K562 (cell line): ENCODE data around the gene DOCK7. TPM values are rescaled to one million over a fixed set of nuclear protein-coding genes. Genes with fewer than 3 reads are reported as not detected.

Source experiments
- ATAC-seq: fragments of 200-7000 bp; cut with Tn5 transposase; 3 replicates; pipeline ENCODE4 v1.9.1; 2020; ENCODE audit warnings: moderate library complexity
- BruUV-seq: library from RNA; stranded (reverse); fragments of 400-500 nt; replicated peaks from 2 replicates; lab custom pipeline; 2021; lab: Mats Ljungman, UMichigan
- CTCF ChIA-PET: fragments of 300-600 bp; formaldehyde crosslinking; extraction: SDS; loops from one replicate; lab custom pipeline; 2021; ENCODE audit warnings: low intra/inter-chr PET ratio; lab: Yijun Ruan, JAX
- POLR2A ChIA-PET: fragments of 300-600, 350-650 bp; sonication (Branson Sonifier 250); formaldehyde crosslinking; extraction: SDS; loops from one replicate; lab custom pipeline; 2021; ENCODE audit warnings: antibody characterized with exemption, inconsistent platforms; lab: Yijun Ruan, JAX
- DNase-seq, 4 experiments: peaks; one replicate each; pipeline versions ENCODE4 v3.0.0 to v3.0.0-alpha.2; 2011 to 2018; ENCODE audit warnings: low spot score in 3 of 4, mixed read lengths in 3 of 4; ENCODE audit errors: extremely low read depth in 1 of 4
- FAIRE-seq: peaks from 2 replicates; lab custom pipeline; 2011; peaks lifted over from hg19 to GRCh38; lab: Jason Lieb, UNC
- H2AFZ ChIP-seq: 2 replicates; pipeline ENCODE4 v1.6.0; 2011; ENCODE audit warnings: low read depth, low read length, control low read depth, inconsistent platforms
- H3K27ac ChIP-seq: fragments of 200-600 bp; 3 replicates; pipeline ENCODE4 v1.8.0; 2011; ENCODE audit warnings: low read depth, mild to moderate bottlenecking, control low read depth, inconsistent platforms, low read length, moderate library complexity, mixed read lengths; ENCODE audit errors: extremely low read depth
- H3K27me3 ChIP-seq, 2 experiments: fragments of 300-600 bp in 1 of 2; 2 replicates in 1 of 2; 3 replicates in 1 of 2; pipeline versions ENCODE4 v1.6.0 to v1.8.0; 2011; ENCODE audit warnings: inconsistent platforms in 2 of 2, low read length in 2 of 2, mild to moderate bottlenecking in 1 of 2, mixed read lengths in 1 of 2, moderate library complexity in 1 of 2; ENCODE audit not compliant: control insufficient read depth in 2 of 2, insufficient read depth in 2 of 2
- H3K36me3 ChIP-seq: fragments of 300-600 bp; 3 replicates; pipeline ENCODE4 v1.8.0; 2011; ENCODE audit warnings: mild to moderate bottlenecking, low read length, inconsistent platforms; ENCODE audit not compliant: control insufficient read depth, insufficient read depth
- H3K4me1 ChIP-seq, 2 experiments: fragments of 200-600 bp in 1 of 2; replicated peaks in 1 of 2; 2 replicates in 1 of 2; 3 replicates in 1 of 2; pipeline versions ENCODE4 v1.5.1 to v1.8.0; 2011; ENCODE audit warnings: inconsistent platforms in 2 of 2, low read length in 2 of 2, mild to moderate bottlenecking in 1 of 2, mixed read lengths in 1 of 2, moderate library complexity in 1 of 2; ENCODE audit not compliant: control insufficient read depth in 2 of 2, insufficient read depth in 2 of 2
- H3K4me2 ChIP-seq: 2 replicates; pipeline ENCODE4 v1.6.1; 2011; ENCODE audit warnings: low read length, control low read depth, inconsistent platforms, mixed read lengths; ENCODE audit not compliant: insufficient read depth
- H3K4me3 ChIP-seq: fragments of 200-600 bp; sonication (generic), shearing (Covaris generic); 2 replicates; pipeline ENCODE4 v1.5.1; 2016; ENCODE audit warnings: control low read depth, inconsistent platforms
- H3K79me2 ChIP-seq: fragments of 200-600 bp; 3 replicates; pipeline ENCODE4 v1.8.0; 2011; ENCODE audit warnings: low read length, inconsistent platforms; ENCODE audit not compliant: control insufficient read depth, insufficient read depth
- H3K9ac ChIP-seq, 2 experiments: 2 replicates each; pipeline versions ENCODE4 v1.6.0 to v1.6.1; 2011; ENCODE audit warnings: low read depth in 2 of 2, low read length in 2 of 2, control low read depth in 1 of 2, inconsistent platforms in 1 of 2, mild to moderate bottlenecking in 1 of 2, mixed read lengths in 1 of 2; ENCODE audit not compliant: insufficient read depth in 1 of 2
- H3K9me1 ChIP-seq: one replicate; pipeline ENCODE4 v1.6.0; 2011; ENCODE audit warnings: inconsistent platforms, mild to moderate bottlenecking, low read length, moderate library complexity; ENCODE audit not compliant: control insufficient read depth, insufficient read depth
- H3K9me3 ChIP-seq: replicated peaks from 2 replicates; pipeline ENCODE4 v1.5.1; 2011; ENCODE audit warnings: low read depth, low read length, inconsistent platforms; ENCODE audit not compliant: control insufficient read depth, insufficient read depth
- H4K20me1 ChIP-seq: replicated peaks from 2 replicates; pipeline ENCODE4 v1.6.1; 2011; ENCODE audit warnings: low read length, inconsistent platforms, mixed read lengths; ENCODE audit not compliant: control insufficient read depth, insufficient read depth
- CBFB ChIP-seq: sonication (generic); formaldehyde crosslinking; IDR thresholded peaks from 2 replicates; pipeline ENCODE4 v1.4.0; 2020; ENCODE audit warnings: mild to moderate bottlenecking, missing genetic modification reagents
- CREB1 ChIP-seq, 2 experiments: sonication (generic) in 1 of 2; formaldehyde crosslinking in 1 of 2; IDR thresholded peaks; 2 replicates each; pipeline versions ENCODE4 v1.6.1 to v1.8.0; 2012 to 2022; ENCODE audit warnings: inconsistent platforms in 1 of 2, mild to moderate bottlenecking in 1 of 2, missing genetic modification reagents in 1 of 2, moderate library complexity in 1 of 2
- GATA2 ChIP-seq: sonication (generic); formaldehyde crosslinking; IDR thresholded peaks from 2 replicates; pipeline ENCODE4 v1.4.0; 2020; ENCODE audit warnings: mild to moderate bottlenecking, missing genetic modification reagents
- NCOA1 ChIP-seq: fragments of 450-650 bp; IDR thresholded peaks from 2 replicates; pipeline ENCODE4 v1.6.1; 2016; ENCODE audit warnings: low read depth
- NCOA4 ChIP-seq: fragments of 450-650 bp; IDR thresholded peaks from 2 replicates; pipeline ENCODE4 v1.6.1; 2018; ENCODE audit warnings: mild to moderate bottlenecking; ENCODE audit not compliant: partially characterized antibody
- OTX1 ChIP-seq: fragments of 450-650 bp; formaldehyde crosslinking; IDR thresholded peaks from 2 replicates; pipeline ENCODE4 v1.4.0; 2022; ENCODE audit warnings: mild to moderate bottlenecking
- RBM17 ChIP-seq: fragments of 200-400 bp; formaldehyde crosslinking; IDR thresholded peaks from 2 replicates; pipeline ENCODE4 v1.6.1; 2017; ENCODE audit warnings: low read depth, mild to moderate bottlenecking, low read length, borderline replicate concordance
- SIN3A ChIP-seq, 2 experiments: fragments of 150-350 bp in 1 of 2; IDR thresholded peaks; 2 replicates each; pipeline ENCODE4 v1.6.1; 2011 to 2016; ENCODE audit warnings: borderline replicate concordance in 2 of 2, low read depth in 2 of 2, low read length in 2 of 2, mild to moderate bottlenecking in 2 of 2, moderate library complexity in 2 of 2; ENCODE audit not compliant: control insufficient read depth in 1 of 2
- TAF1 ChIP-seq: IDR thresholded peaks from 2 replicates; pipeline ENCODE4 v1.6.1; 2011; ENCODE audit warnings: mild to moderate bottlenecking, low read length, moderate library complexity; ENCODE audit not compliant: insufficient read depth, control insufficient read depth, severe bottlenecking; ENCODE audit errors: extremely low read depth
- ZNF76 ChIP-seq: fragments of 250-450 bp; sonication (Bioruptor Pico); IDR thresholded peaks from 2 replicates; pipeline ENCODE4 v1.4.0; 2020; ENCODE audit warnings: mild to moderate bottlenecking, moderate library complexity, borderline replicate concordance
- WGBS: fragments of 100-300 bp; shearing (Covaris generic); methylation state at CpG from one replicate; pipeline ENCODE4 v1.1.6; 2016; ENCODE audit warnings: low coverage, mixed read lengths; ENCODE audit not compliant: insufficient coverage; ENCODE audit errors: missing lambda C conversion rate; 5-methylcytosine and 5-hydroxymethylcytosine counted together
- in situ Hi-C: fragments of 300-500 bp; cut with MboI; formaldehyde crosslinking; loops from 4 replicates; pipeline ENCODE4 v1.15.0; 2018; ENCODE audit warnings: inconsistent platforms, mixed read lengths
- intact Hi-C: fragments of 100-400 bp; cut with micrococcal nuclease; formaldehyde crosslinking; loops from 2 replicates; pipeline ENCODE4 v1.14.2; 2022
- polyA plus RNA-seq, 8 experiments: library from polyadenylated mRNA; depleted of rRNA in 4 of 8; stranded (reverse) in 5 of 8; unstranded in 3 of 8; fragments of >200 nt; fragmentation: Nextera tagmentation in 2 of 8; fragmentation: Illumina TruSeq in 1 of 8; extraction: Ambion mirVana in 2 of 8; extraction: Trizol in 1 of 8; gene quantifications; 2 replicates each; pipeline versions ENCODE4 v1.2.1 to v1.2.3, GENCODE V29; 2011 to 2014; ENCODE audit warnings: inconsistent platforms in 1 of 8, missing spikeins in 1 of 8
- total RNA-seq, 7 experiments: library from RNA; depleted of rRNA in 6 of 7; stranded (reverse); fragments of >200 nt in 6 of 7; fragmentation: Illumina TruSeq in 2 of 7; extraction: Trizol in 2 of 7; gene quantifications; 2 replicates each; pipeline versions ENCODE4 v1.2.1 to v1.2.3, GENCODE V29; 2011 to 2021; ENCODE audit warnings: low replicate concordance in 1 of 7
- TF ChIP-seq, protein P1 (sequence below): fragments of 250-450 bp; sonication (Bioruptor Pico); IDR thresholded peaks from 2 replicates; pipeline ENCODE4 v1.4.0; 2020; ENCODE audit warnings: mild to moderate bottlenecking, moderate library complexity
- TF ChIP-seq, protein P2 (sequence below), 2 experiments: fragments of 450-650 bp; IDR thresholded peaks; 2 replicates each; pipeline ENCODE4 v1.6.1; 2016
- TF ChIP-seq, protein P3 (sequence below): IDR thresholded peaks from 3 replicates; pipeline ENCODE4 v1.6.1; 2011; ENCODE audit warnings: borderline replicate concordance, mild to moderate bottlenecking; ENCODE audit not compliant: insufficient read length, insufficient read depth
- TF ChIP-seq, protein P4 (sequence below), 3 experiments: fragments of 200-800 bp in 1 of 3; sonication (Bioruptor generic) in 1 of 3; sonication (generic) in 1 of 3; formaldehyde crosslinking in 1 of 3; IDR thresholded peaks; 2 replicates each; pipeline versions ENCODE4 v1.6.1 to v1.8.0; 2016 to 2022; ENCODE audit warnings: mild to moderate bottlenecking in 2 of 3, missing compliant biosample characterization in 2 of 3, missing genetic modification characterization in 2 of 3, missing genetic modification reagents in 1 of 3
- TF ChIP-seq, protein P5 (sequence below): fragments of 250-450 bp; sonication (Bioruptor Pico); IDR thresholded peaks from 2 replicates; pipeline ENCODE4 v1.8.0; 2022; ENCODE audit warnings: moderate library complexity, mild to moderate bottlenecking, inconsistent platforms

Gene DOCK7
- total and polyA plus RNA-seq, 9 of the 15 experiments (the other 6 are each of a cell fraction or from before 2014, with no cell fraction given) = 4.9 to 35.1 (median 12.6) TPM

DNA sequence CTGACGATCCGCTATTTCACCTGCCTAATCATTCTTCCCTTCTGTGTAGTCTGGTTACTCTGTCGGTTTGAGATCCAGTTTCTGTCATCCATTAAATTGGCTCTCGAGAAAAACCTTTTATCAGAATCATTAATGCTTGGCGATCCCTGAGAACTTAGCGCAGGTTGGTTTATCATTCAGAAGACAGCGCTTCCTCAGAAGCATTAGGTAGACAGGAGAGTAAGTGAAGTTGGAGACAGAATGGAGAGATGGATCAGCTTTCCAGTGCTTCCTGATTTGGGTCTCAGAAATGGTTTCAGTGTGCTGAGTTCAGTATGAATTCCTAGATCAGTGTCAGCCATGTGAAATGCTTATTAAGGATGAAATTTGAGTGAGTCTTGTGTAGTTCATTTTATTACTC is 250.0 kb downstream of the DOCK7 start:
- ChIA-PET CTCF (no interaction called here), POLR2A (interaction anchor here (0.6 to 2.9 kb wide), 2 partner anchors 10 to 144 kb away, joined by 3 to 12 read pairs; no protein-coding TSS in a partner anchor)
- Histone ChIP-seq H3K27ac (peak overlapping the region; percentile 97), H3K4me2 (peak overlapping the region; percentile 92), H3K9me3 (no peaks in the 10 kb centered on the region), H3K4me1 (peaks cover 2 to 17% of the 10 kb centered on the region in 2 experiments; a peak in 4 of 5 replicates), H3K79me2 (peaks cover 71% of the 10 kb centered on the region), H2AFZ (no peak overlapping the region), H3K9me1 (no peaks in the 10 kb centered on the region), H3K9ac (peak overlapping the region; percentile 97 to 100), H3K36me3 (peaks cover 32% of the 10 kb centered on the region), H3K4me3 (peak overlapping the region; percentile 89), H4K20me1 (peaks cover 6% of the 10 kb centered on the region; the same call in 1 of the 2 replicates), H3K27me3 (no peaks in the 10 kb centered on the region)
- DNase-seq (peak in 1 of 4 experiments; percentile 41), FAIRE-seq (peak; percentile 37), ATAC-seq (0 out of 3 replicates have a peak, but pooled peaks have one; percentile 2)
- WGBS = 2% methylated on average over 7 of the region's 7 CpGs
- intact Hi-C loops (loop anchor here (5.0 kb wide), 1 partner anchor 1386 kb away; no protein-coding TSS in a partner anchor), in situ Hi-C loops (no loop called here)
- no TSS peak for BruUV-seq
- no peak for TF ChIP-seq OTX1 (CRISPR knock-in tag)
- TF ChIP-seq, protein P1, sequence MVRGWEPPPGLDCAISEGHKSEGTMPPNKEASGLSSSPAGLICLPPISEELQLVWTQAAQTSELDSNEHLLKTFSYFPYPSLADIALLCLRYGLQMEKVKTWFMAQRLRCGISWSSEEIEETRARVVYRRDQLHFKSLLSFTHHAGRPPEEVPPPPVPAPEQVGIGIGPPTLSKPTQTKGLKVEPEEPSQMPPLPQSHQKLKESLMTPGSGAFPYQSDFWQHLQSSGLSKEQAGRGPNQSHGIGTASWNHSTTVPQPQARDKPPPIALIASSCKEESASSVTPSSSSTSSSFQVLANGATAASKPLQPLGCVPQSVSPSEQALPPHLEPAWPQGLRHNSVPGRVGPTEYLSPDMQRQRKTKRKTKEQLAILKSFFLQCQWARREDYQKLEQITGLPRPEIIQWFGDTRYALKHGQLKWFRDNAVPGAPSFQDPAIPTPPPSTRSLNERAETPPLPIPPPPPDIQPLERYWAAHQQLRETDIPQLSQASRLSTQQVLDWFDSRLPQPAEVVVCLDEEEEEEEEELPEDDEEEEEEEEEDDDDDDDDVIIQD = no peak
- TF ChIP-seq, protein P2, sequence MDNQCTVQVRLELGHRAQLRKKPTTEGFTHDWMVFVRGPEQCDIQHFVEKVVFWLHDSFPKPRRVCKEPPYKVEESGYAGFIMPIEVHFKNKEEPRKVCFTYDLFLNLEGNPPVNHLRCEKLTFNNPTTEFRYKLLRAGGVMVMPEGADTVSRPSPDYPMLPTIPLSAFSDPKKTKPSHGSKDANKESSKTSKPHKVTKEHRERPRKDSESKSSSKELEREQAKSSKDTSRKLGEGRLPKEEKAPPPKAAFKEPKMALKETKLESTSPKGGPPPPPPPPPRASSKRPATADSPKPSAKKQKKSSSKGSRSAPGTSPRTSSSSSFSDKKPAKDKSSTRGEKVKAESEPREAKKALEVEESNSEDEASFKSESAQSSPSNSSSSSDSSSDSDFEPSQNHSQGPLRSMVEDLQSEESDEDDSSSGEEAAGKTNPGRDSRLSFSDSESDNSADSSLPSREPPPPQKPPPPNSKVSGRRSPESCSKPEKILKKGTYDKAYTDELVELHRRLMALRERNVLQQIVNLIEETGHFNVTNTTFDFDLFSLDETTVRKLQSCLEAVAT (IDR thresholded peaks at IDR 0.05) = peak; percentile 27 to 42; a peak in 1 of 4 replicates
- peak in 1 of 2 experiments; percentile 47; a peak in 2 of 4 replicates for TF ChIP-seq SIN3A (IDR thresholded peaks at IDR 0.05; ENCODE audit: borderline replicate concordance in 2 of 2, control insufficient read depth in 1 of 2, low read depth in 2 of 2, low read length in 2 of 2)
- TF ChIP-seq, protein P3, sequence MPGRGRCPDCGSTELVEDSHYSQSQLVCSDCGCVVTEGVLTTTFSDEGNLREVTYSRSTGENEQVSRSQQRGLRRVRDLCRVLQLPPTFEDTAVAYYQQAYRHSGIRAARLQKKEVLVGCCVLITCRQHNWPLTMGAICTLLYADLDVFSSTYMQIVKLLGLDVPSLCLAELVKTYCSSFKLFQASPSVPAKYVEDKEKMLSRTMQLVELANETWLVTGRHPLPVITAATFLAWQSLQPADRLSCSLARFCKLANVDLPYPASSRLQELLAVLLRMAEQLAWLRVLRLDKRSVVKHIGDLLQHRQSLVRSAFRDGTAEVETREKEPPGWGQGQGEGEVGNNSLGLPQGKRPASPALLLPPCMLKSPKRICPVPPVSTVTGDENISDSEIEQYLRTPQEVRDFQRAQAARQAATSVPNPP = no peak
- no peak for TF ChIP-seq ZNF76
- TF ChIP-seq, protein P4, sequence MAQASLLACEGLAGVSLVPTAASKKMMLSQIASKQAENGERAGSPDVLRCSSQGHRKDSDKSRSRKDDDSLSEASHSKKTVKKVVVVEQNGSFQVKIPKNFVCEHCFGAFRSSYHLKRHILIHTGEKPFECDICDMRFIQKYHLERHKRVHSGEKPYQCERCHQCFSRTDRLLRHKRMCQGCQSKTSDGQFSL (CRISPR knock-in tag; IDR thresholded peaks at IDR 0.05) = no peak
- TF ChIP-seq, protein P4 (tag; IDR thresholded peaks at IDR 0.05) = no peak
- no peak for TF ChIP-seq RBM17
- TF ChIP-seq TAF1 = peak; percentile 23
- TF ChIP-seq NCOA4 = no peak
- TF ChIP-seq, protein P5, sequence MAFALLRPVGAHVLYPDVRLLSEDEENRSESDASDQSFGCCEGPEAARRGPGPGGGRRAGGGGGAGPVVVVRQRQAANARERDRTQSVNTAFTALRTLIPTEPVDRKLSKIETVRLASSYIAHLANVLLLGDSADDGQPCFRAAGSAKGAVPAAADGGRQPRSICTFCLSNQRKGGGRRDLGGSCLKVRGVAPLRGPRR (CRISPR knock-in tag) = no peak
- no peak for TF ChIP-seq NCOA1
- TF ChIP-seq CBFB (CRISPR knock-in tag) = no peak
- no peak for TF ChIP-seq GATA2
- TF ChIP-seq CREB1 (IDR thresholded peaks at IDR 0.05) = no peak
- TF ChIP-seq CREB1 (CRISPR knock-in tag; IDR thresholded peaks at IDR 0.05) = no peak
